NCI-H1048 (cell line): Measurements from ENCODE around the gene LIM2.
A peak's percentile ranks its signal among the peaks of the same experiment; 100 is the strongest.
"Not testable (repeated sequence)": the region's sequence is repeated elsewhere in the genome, so short reads cannot be mapped to it uniquely, and the experiment has no call there.

ENCODE experiments used
- DNase-seq: peaks from one replicate; lab custom pipeline; 2025; lab: John Stamatoyannopoulos, UW

LIM2 gene

DNA sequence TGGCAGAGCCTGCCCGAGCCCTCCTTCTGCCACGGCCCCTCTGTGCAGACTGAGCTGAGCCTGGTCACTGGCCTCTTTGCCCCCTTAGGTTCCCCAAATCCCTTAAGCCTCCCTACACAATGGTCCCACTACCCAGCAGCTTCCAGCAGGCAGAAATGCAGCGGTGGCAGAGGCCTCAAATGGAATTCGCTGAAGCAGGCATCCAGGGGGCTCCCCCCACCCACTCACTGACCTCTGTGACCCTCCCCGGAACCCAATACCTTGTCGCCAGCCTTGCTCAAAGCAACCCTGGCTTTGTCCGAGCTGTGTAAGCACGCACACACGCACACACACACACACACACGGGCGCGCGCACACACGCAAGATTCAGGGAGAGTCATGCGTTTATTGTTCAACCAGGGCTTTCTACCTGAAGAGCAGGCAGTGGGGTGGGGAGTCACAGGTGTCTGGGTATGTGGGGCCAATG, at the start of gene LIM2:
LIM2 (minus strand) TSS at position 51 of the 466 bp plus-strand sequence. CDS start 531 bp downstream, outside the sequence.
- DNase-seq, result no peak

GRCh38 chr19:51434456-51434855, 46.7 kb upstream of the LIM2 start:
- no peak for DNase-seq

DNA sequence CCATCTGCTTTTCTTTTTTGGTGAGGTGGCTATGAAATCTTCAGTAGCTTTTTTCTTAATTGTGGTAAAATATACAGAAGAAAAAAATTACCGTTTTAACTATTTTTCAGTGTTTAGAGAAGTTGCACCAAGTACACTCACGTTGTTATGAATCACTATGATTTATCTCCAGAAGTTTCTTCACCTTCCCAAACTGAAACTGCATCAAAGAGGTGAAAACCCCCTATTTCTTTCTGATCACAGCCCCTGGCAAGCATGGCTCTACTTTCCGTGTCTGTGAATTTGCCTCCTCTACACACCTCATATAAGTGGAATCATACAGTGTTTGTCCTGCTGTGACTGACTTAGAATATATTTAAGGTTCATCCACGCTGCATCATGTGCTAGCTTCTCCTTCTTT, 45.3 kb upstream of the LIM2 start:
- no peak for DNase-seq

DNA sequence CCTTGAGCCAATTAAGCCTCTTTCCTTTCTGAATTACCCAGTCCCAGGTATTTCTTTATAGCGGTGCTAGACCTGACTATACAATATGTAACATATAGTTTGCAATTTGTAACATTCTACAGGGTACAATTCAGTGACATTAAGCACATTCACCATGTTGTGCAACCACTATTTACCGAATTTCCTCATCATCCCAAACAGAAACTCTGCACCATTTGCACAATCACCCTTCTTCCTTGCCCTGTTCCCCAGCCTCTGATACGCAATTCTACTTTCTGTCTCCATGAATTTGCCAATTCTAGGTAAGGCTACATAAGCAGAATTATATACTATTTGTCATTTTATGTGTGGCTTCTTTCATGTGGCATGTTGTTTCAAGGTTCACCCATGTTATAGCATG, 43.4 kb upstream of the LIM2 start:
- no peak for DNase-seq

DNA sequence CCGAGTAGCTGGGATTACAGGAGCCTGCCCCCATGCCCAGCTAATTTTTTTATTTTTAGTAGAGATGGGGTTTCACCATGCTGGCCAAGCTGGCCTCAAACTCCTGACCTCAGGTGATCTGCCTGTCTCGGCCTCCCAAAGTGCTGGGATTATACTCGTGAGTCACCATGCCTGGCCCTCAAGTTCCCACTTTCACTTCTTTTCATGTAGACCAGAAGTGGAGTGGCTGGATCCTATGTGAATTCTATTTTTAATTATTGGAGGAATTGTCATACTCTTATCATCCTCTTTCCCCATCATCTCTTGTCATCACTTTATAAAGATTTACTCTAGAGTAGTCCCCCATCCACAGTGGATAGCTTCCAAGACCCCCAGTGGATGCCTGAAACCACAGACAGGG, 42.4 kb upstream of the LIM2 start:
- DNase-seq, result no peak

- DNase-seq, result no peak
Measured at GRCh38 chr19:51427201-51427600, 39.4 kb upstream of the LIM2 start.

DNA sequence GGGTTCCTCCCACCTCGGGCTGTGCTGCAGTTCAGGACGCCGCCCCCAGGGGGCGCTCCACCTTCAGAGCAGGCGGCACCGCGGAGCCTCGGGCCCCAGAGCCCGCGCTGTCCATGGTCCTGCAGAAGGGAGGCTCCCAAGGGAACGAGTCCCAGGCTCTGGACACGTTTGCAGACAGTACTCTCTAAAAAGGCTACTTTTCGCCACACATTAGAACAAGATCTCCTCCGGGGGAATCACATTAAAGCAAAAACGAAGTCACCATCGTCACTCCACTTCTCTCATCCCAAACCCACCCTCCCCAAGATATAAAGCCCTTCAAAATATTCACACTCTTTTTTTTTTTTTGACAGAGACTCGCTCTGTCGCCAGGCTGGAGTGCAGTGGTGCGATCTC, 34.3 kb upstream of the LIM2 start:
- peak; percentile 83 for DNase-seq

DNA sequence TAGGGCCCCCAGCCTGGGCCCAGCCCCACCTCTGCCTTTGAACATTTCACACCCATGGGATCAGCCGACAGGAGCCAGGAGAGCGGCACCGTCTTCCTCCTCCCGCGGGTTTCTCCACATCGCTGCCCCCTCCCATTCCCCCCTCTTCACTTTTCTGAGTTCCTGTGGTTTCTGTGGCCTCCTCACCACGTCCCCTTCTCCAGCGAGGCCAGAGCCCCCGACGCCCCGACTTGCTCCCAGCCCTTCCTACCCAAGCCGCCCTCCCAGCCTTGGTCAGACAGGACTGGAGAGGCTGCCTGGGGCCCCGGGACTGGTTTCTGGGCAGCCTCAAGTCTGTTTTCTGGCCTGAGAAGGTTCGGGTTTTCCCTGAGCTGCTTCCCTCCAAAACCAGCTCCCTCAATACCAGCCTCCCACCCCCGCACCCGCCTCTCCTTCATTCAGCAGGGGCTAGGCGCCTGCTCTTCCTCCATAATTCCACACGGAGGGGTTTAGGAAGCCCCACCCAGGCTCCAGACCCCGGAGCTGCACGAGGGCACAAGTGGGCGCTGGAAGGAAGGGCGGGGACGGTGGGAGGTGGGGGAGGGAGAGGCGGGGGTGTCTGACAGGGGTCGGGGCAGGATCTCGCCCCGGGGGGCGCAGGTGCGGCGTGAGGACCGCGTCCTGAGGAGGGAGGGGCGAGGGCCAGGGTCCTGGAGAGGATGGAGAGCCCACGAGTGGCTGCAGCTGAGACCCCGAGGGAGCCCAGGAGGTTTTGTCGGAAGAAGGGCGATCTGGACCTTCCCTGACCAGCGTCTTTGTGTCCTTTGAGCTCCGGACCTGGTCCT, 33.7 kb upstream of the LIM2 start:
- no peak for DNase-seq

DNA sequence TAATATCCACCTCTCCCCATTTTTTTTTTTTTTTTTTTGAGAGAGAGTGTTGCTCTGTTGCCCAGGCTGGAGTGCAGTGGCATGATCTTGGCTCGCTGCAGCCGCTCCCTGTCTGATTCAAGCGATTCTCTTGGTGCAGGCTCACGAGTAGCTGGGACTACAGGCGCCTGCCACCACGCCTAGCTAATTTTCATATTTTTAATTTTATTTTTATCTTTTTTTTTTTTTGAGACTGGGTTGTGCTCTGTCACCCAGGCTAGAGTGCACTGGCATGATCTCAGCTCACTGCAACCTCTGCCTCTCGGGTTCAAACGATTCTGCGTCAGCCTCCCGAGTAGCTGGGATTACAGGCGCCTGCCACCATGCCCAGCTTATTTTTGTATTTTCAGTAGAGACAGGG, 32.7 kb upstream of the LIM2 start:
- DNase-seq, result not testable (repeated sequence)

- no peak for DNase-seq
Measured at GRCh38 chr19:51418707-51419106, 30.9 kb upstream of the LIM2 start.

- DNase-seq, result no peak
Measured at GRCh38 chr19:51417810-51418157, 30.0 kb upstream of the LIM2 start.

DNA sequence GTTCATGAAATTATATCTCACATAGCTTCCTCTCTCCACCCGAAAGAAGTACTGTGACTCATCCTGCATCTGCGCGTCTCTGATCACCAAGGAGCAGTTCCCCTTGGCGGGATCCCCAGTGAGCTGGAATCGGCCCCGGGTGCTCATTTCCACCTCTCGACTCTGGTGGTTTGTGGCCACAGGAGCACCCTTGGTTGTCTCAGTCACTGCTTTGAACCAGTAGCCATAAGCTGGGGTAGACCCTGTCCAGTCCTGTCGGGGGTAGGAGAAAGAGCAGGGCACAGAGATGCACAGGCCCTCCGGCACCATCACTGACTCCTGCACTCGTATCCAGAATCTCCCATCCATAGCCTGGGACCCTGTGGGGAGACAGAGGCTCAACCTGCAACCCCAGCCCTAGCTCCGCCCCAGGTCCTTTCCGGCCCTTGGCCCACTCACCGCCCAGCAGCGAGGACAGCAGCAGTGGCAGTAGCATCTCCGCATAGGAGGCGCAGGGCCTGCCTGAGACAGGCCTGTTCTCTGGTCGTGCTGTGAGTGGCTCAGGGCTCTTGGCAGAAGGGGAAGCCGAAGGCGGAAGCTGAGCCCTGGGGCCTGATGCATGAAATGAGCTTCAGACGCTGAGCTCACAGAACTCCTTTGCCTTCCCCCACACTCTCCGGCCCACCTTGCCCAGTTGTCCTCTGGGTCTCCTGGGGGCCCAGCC, 29.5 kb upstream of the LIM2 start, which contains the start of gene SIGLEC10:
SIGLEC10 (minus strand) TSS at position 536 of the 703 bp plus-strand sequence; CDS start at position 475, 61 bp downstream.
- no peak for DNase-seq

- not testable (repeated sequence) for DNase-seq
Measured at GRCh38 chr19:51416422-51416821, 28.6 kb upstream of the LIM2 start.

DNA sequence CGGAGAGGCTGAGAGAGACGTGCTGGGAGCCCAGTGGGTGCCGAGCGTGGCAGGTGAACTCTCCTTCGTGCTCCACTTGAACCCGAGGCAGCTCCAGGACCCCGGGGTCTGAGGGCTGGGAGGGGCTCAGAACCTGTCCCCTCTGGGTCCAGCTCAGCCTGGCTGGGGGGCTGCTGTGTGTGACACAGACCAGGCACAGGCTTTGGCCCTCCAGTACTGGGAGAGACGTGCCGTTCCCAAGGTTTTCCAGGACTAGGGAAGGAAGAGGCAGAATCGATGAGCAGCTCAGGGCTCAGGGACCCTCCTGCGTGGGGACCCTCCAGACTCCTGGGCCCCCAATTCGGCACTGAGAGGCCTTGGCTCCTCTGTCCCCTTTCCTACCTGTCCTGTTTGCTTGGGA, 27.4 kb upstream of the LIM2 start:
- no peak for DNase-seq

DNA sequence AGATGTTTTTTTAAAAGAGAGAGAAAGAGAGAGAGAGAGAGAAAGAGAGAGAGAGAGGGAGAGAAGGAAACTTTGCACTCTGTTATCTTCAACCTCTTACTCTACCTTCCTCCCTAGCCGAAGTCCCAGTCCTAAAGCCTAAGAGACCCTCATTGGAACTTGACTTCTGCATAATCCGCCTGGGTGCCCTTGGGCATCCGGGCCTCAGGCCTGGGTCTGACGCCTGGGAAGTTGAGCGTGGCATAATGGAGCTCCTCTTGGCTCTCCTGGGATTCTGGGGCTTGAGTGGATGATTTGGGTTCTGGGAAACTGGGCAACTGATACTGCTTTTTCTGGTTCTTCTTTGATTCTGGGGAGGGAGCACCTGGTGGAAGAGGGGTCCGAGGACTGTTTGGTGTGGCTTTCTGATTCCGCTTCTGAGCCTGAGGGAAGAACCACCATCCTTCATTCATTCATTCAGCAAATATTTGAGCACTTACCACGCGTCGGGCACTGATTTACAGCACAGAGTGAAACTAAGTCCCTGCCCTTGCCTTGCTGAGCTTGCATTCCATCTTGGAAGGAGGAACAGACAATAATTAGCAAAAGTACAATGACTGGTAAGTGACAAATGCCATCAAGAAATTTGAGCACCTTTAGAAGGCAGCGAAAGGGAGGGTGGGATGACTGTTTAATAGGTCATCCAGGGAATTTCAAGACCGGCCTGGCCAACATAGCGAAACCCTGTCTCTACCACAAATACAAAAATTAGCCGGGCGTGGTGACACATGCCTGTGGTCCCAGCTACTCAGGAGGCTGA, 23.4 kb upstream of the LIM2 start:
- DNase-seq, result no peak

GRCh38 chr19:51407511-51408131, 19.8 kb upstream of the LIM2 start:
- DNase-seq, result no peak

DNA sequence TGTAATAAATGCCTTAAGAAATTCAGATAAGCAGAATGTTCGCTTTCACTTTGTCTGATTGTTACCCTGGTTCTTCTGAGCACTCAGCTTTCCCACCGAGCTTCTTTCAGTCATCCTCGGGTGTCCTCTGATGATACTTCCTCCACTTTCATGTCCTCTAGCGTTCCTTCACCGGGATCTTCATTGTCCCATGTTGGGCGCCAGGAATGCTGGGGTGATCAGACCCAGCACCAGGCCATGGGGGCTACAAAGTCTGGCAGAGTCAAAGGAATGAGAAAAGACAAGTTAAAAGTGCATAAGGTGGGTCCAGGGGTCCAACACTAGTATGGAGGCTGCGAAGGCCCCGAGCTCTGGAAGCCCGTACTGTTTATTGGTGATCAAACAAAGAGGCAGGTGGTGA, 14.3 kb upstream of the LIM2 start:
- no peak for DNase-seq

DNA sequence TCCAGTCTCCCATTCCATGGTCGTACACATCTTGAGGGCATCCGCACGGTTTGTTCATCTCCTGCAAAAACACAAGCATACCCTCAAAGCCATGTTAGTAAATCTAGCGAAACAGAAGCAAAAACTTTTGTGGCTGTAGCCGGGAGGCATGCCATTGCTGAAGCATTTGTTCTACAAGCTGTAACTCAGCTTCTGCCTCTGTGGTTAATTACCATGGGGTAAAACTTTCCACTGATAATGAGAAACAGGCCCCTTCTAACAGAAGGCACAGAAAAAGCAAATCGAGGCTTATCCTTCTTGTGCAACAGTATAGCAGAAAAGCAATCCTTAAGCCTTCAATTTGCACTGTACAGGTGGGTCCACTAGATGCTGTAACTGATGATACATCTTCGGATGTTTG, 12.2 kb upstream of the LIM2 start:
- not testable (repeated sequence) for DNase-seq

GRCh38 chr19:51399231-51399630, 11.5 kb upstream of the LIM2 start:
- DNase-seq, result no peak

DNA sequence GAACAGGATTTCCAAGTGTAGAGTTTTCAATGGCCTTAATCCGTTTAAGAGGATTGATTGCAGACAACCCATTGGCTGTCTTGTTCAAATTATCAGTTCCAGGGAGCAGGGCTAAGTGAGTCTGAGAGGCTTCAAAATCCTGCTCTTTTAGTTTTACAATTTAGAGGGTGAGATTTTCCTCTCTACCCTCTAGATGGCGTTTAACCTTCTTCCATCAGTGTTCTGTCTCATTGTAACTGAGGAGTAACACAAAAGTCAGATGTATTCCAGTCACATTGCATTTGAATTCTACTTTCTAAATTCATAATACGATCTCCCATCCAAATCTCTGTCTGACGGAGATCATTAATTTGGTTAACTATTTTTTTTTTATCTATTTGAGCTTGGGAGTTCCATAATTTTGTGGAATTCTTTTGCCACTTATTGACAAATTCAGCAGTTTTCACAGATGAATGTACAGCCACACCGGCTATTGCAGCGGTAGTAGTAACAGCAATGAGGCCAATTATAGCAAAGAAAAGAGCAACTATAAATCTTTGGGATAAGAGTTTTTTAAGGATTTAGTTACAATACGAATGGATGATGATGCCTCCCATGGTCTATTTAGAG, 10.4 kb upstream of the LIM2 start:
- DNase-seq, result no peak

GRCh38 chr19:51397453-51397852, 9.7 kb upstream of the LIM2 start:
- DNase-seq, result not testable (repeated sequence)

GRCh38 chr19:51396175-51396574, 8.4 kb upstream of the LIM2 start:
- no peak for DNase-seq
